GM18502 (cell line): ENCODE data around the gene ZNF367.

Experiments
- ATAC-seq: cut with Tn5 transposase; IDR thresholded peaks from one replicate; pipeline ENCODE4 v1.9.1; 2021; ENCODE audit warnings: mild to moderate bottlenecking; ENCODE audit not compliant: unreplicated experiment, poor library complexity

The ZNF367 gene

GRCh38 chr9:96408409-96409280, 9.5 kb downstream of the ZNF367 start:
- no peak for ATAC-seq

DNA sequence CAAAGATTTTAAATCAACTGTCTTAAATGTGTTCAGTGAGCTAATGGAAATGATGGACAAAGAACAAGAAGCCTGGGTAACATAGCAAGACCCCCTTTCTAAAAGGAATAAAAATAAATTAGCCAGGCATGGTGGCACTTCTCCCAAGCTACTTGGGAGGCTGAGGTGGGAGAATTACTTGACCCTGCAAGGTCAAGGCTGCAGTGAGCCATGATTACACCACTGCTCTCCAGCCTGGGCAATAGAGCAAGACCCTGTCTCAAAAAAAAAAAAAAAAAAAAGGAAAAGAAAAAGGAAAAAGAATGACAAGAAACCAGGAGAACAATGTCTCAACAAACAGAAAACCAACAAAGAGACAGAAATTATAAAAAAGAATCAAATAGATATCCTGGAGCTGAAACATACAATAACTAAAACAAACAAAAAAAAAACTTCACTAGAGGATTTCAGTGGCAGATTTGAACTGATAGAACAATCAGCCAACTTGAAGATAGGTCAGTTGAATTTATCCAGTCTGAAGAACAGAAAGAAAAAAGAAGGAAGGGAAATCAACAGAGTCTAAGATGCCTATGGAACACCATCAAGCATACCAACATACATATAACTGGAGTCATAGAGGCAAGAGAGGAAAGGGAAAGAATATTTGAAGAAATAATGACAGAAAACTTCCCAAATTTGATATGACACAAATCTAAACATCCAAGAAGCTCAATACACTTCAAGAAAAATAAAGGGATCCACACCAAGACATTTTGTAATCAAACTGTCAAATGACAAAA, 17.8 kb downstream of the ZNF367 start:
- ATAC-seq, result no peak

- ATAC-seq, result no peak
These were observed 18.9 kb downstream of the ZNF367 start for GRCh38 chr9:96399325-96399633.

GRCh38 chr9:96398582-96399324, 19.4 kb downstream of the ZNF367 start:
- ATAC-seq, result no peak

DNA sequence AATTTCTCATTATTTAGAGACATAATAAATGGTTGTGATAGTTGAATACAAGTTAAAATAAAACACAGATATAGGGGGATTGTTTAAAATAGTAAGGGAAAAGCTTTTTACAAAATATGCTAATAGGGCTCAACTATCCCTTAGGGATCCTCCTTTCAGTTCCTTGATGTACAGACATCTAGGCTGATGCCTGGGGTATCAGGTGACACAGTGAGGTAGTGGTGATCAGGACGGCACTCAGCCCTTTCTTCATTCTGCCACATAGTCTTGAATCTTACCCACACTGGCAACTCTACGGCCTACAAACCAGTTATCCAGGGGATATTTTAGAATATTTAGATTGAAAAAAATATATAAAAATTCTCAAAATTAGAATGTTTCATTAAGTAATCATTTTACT, 22.2 kb downstream of the ZNF367 start:
- no peak for ATAC-seq

DNA sequence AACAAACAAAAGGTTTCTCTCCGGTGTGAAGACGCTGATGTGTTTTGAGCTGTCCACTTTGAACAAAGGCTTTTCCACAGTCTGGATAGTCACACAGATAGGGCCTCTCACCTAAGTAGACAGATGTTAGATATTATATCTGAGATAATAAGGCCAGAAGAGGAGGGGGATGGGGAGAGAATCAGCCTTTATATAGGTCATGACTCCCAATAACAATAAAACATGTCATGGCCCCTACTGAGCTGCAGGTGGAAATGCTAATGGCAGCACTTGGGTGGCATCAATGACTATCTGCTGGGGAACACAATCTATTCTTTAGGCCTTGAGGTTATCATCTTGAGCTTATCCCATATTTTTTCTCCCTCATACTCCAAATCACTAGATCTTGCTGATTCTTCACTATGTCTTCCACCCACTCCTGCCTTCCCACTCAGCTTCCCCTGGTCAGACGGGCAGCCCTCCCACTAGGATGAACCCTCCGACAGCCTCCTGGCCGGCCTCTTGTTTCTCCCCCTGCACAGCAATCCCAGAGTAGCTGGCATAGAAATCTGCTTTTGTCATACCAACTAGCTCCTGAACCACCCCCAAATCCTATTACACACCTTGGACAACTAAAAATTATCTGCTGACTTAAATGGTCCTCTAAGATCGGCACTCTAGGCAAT, 23.2 kb downstream of the ZNF367 start:
- ATAC-seq, result no peak

GRCh38 chr9:96392263-96392662, 25.9 kb downstream of the ZNF367 start:
- no peak for ATAC-seq

GRCh38 chr9:96391021-96391765, 27.0 kb downstream of the ZNF367 start:
- no peak for ATAC-seq

DNA sequence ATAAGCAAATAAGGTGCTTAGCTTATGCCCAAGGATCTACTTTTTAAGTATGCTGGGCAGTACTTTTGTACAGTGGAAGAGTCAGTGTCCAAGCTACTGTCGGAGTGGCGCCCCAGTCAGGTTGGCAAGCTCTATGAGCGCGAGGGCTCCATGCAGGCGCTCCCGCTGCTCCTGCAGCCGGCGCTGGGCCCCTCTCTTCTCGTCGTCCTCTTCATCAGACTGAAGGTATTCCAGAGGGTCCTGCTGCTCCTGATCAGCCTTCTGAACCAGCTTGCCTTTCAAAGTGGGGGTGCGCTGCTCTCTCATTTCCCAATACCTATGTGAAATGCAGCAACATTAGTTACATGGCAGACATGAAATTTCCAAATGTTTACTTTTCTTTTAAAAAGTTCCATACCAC, 30.0 kb downstream of the ZNF367 start:
- no peak for ATAC-seq

GRCh38 chr9:96386157-96386556, 32.0 kb downstream of the ZNF367 start:
- no peak for ATAC-seq

DNA sequence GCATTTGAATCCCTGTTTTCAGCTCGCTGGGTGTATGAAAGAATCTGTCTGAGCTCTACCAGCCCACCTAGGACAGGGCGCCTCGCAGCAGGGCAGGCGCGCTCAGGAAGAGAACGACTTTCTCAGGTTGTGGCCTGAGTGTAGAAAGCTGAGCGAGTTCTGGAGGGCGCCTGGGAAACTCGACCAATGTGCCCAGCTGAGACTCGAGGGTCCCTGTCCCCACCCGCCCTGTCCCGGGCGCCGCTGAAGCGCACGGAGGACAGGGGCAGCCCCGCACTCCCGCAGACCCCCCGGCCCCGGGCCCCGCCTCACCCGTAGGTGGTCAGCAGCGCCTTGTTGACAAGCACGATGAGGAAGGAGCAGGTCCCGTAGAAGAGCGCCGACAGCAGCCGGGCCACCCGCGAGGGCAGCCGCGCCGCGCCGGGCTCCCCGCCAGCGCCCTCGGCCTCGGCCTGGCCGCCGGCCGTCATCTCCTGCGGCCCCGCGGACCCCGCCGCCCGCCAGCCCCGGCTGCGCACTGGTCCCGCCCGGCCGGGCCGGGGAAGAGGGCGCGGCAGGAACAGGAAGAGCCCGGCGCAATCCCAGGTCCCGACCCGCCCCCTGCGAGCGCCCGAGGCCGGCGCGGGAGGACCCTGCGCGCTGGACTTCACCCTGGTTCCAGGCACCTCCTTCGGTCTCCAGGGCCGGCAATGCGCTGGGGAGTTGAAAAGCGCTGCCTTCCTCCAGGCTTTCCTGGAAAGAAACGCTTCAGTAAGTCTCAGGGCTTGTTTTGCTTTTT, 34.8 kb downstream of the ZNF367 start, which contains the start of gene SLC35D2:
Gene SLC35D2, minus strand, starts transcription at position 547 of the 778 bp plus-strand sequence. Its CDS starts 77 bp downstream, at position 470.
- no peak for ATAC-seq

DNA sequence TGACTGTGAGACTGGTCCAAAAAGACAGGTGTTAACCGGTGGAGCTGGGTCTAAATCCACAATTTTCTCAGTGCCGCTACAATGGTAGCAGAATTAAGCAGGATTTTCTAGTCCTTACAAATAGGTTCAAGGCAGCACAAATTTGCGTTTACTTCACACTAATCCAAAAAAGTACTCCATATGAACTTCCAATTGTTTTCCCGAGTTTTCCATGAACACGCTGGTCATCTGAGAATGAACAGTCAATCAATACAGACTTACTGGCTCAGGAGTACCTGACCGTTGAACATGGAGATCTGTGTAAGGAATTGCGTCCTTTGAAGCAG, 35.4 kb downstream of the ZNF367 start:
- ATAC-seq, result no peak

- no peak for ATAC-seq
These were observed 36.0 kb downstream of the ZNF367 start for GRCh38 chr9:96382175-96382574.

DNA sequence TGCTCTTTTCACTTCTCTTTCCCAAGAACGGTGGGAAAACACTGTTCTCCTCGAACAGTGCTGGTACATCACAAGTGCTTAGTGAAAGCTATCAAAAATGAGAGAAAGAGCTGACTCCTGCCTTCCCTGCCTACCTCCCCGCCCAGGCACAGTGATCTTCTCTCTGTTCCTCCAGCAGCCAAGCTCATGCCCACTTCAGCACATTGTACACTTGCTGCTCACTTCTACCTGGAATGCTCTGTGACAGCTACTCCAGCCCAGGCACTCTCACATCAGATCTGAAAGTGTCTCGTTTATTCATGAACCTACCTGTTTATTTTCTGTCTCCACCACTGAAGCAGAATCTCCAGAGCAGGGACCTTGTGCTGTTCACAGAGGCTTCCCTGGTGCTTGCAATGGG, 36.5 kb downstream of the ZNF367 start:
- no peak for ATAC-seq

- no peak for ATAC-seq
These were observed 37.0 kb downstream of the ZNF367 start for GRCh38 chr9:96381125-96381524.

DNA sequence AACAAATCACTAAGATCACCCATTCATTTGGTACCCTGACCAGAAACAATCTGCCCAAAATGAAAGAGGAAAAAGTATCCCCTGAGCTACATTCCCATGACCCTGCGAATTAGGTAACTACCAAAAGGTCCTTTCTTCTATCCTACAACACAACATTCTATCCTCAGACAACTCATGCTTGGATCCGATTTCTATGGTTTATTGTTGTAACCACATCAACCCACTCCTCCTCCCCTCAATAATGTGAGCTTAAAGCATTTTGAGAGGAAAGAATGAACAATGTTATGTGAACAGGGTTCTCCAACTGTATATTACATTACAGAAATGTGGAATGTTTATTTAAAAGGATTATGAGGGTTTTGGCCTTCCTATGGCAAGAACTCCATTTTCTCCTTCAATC, 38.7 kb downstream of the ZNF367 start:
- no peak for ATAC-seq

- no peak for ATAC-seq
These were observed 40.0 kb downstream of the ZNF367 start for GRCh38 chr9:96378187-96378586.

DNA sequence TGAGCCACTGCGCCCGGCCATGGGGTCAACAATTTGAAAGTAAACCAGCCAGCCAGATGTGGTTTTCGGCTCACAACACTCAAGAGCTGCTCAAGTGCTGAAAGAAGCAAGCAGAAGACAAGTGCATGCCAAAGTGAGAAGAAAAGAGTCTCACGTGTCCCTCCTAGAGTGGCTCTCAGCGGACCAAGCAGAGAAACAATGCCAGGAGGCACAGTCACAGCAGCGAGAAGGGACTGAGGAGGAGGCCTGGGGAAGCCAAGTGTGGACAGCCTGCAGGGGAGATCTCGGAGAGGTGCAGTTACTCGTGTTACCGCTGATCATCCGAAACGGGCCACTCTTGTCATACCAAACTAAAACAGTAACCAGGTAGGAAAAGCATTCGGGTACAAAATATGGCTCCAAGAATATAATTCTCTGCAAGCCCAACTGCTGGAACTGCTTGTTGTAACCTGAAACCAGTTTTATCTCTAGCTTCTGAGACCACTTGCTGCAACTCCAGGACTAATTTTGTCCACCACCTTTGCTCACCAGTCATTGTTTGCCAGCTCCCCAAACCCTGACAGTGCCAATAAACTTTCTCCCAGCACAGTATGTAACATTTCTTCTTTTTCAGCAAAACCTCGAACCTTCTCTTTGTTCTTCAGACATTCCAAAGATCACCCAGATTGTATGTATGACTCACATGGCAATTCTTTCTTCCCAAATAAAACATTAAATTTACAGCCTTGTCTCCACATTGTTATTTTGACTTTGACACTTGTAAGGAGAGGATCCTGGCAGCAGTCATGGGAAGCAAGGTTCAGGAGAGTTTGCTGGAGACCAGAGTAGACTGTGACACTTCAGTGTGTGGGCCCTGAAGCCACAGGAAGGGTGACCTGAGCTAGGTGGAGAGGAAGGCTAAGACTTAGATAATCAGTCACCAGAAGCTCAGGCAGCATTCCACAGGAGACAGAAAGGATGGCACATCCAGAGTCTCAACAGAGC, 41.0 kb downstream of the ZNF367 start:
- no peak for ATAC-seq
